NCI-H1092 (cell line): ENCODE measurements around the gene AKAP6.

Source experiments
- DNase-seq: peaks from one replicate; lab custom pipeline; 2025; lab: John Stamatoyannopoulos, UW

Gene AKAP6

GRCh38 chr14:32677129-32677780 is 348.2 kb downstream of the AKAP6 start:
- DNase-seq = no peak

GRCh38 chr14:32678088-32678487 is 349.0 kb downstream of the AKAP6 start:
- DNase-seq = no peak

- no peak for DNase-seq
Observed at GRCh38 chr14:32679927-32680612, 351.0 kb downstream of the AKAP6 start.

- DNase-seq = no peak
Observed at GRCh38 chr14:32681598-32681997, 352.5 kb downstream of the AKAP6 start.

GRCh38 chr14:32682214-32682613 is 353.1 kb downstream of the AKAP6 start:
- no peak for DNase-seq

- no peak for DNase-seq
Observed at GRCh38 chr14:32683679-32684078, 354.6 kb downstream of the AKAP6 start.

- no peak for DNase-seq
Observed at GRCh38 chr14:32688941-32689340, 359.8 kb downstream of the AKAP6 start.

GRCh38 chr14:32692441-32692840 is 363.3 kb downstream of the AKAP6 start:
- DNase-seq = no peak

GRCh38 chr14:32693114-32693513 is 364.0 kb downstream of the AKAP6 start:
- no peak for DNase-seq

GRCh38 chr14:32694795-32695449 is 365.8 kb downstream of the AKAP6 start:
- no peak for DNase-seq

GRCh38 chr14:32696325-32697091 is 367.4 kb downstream of the AKAP6 start:
- no peak for DNase-seq

GRCh38 chr14:32697114-32697513 is 368.0 kb downstream of the AKAP6 start:
- DNase-seq = no peak

GRCh38 chr14:32697704-32698103 is 368.6 kb downstream of the AKAP6 start:
- DNase-seq = no peak

- DNase-seq = no peak
Observed at GRCh38 chr14:32698831-32699230, 369.7 kb downstream of the AKAP6 start.

GRCh38 chr14:32701475-32701874 is 372.4 kb downstream of the AKAP6 start:
- no peak for DNase-seq

- DNase-seq = no peak
Observed at GRCh38 chr14:32702088-32702487, 373.0 kb downstream of the AKAP6 start.

GRCh38 chr14:32702562-32702961 is 373.5 kb downstream of the AKAP6 start:
- no peak for DNase-seq

GRCh38 chr14:32703183-32703621 is 374.1 kb downstream of the AKAP6 start:
- no peak for DNase-seq

GRCh38 chr14:32706721-32707519 is 377.8 kb downstream of the AKAP6 start:
- DNase-seq = no peak

- no peak for DNase-seq
Observed at GRCh38 chr14:32707742-32708500, 378.8 kb downstream of the AKAP6 start.

- DNase-seq = no peak
Observed at GRCh38 chr14:32709027-32709426, 379.9 kb downstream of the AKAP6 start.
